GM12801 (cell line): ENCODE results near the gene HOXA3.

Experiments
- CTCF ChIP-seq: IDR thresholded peaks from one replicate; pipeline ENCODE4 v1.5.1; 2011; ENCODE audit warnings: control low read depth; ENCODE audit not compliant: insufficient read length; ENCODE audit errors: extremely low read depth

Gene HOXA3

DNA sequence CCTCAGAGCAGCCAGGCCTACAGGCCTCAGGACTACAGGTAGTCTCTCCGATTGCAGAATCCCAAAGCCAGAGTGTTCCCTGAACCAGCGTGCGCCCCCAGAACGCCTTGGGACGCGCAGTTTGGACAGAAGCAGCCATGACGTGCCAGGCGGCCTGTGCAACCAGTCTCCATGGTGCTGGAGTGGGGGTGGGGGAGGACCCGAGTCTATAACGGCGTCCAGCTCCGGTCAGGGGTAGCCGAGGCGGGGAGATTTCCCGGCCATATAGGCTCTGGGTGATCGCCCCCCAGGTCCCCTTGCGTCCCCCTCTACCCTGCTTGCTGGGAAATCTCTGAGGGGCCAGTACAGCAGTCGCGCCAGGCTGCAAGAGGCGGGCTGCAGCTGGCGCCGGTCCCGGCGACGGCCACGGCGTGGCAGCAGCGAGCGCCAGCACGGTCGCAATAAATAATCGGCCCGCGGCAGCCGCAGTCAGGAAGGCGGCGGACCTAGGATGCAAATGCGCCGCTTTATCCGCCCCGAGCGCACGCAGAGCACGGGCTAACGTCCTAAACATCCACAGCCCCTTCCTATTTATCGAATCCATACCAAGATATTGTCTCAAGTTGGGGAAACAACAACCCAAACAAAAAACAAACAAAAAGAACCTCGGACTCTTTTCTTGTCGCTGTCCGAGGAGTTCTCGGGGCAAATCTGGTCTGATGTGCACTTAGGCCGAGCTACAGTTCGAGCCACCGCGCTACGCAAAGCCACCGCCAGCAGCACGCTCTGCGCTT is 1.6 kb downstream of the HOXA3 start:
- no peak for TF ChIP-seq CTCF

DNA sequence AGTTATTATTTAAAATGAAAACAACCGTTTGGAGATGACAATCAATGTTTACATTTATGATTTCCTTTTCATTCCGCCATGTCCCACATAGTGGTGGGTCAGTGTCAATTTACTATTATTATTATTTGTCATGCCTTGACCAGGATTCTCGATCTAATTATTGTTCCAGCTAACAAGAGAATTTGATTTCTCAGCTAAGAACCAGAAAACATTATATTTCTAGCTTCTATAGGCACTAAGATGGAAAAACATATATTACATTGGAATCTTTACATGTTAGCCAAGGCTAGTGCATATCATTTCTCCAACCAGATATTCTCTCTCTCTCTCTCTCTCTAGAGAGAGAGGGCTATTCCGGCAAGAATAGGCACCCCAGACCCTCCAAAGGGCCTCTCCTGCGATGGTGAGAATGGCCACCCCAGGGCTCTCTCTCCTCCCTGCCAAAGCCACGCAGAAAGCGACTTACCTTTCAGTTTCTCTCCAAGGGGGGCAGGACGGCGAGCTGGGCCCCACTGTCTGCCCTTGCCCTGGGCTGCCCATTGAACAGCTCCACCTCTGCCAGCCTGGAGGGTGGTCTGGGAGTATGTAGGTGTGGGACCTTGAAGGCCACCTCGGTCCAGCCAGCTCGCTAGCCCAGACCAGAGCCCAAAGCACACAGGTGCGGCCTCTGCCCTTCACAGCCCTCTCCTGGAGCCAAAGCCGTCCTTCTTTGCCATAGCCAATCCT is 2.4 kb downstream of the HOXA3 start:
- no peak for TF ChIP-seq CTCF

- TF ChIP-seq CTCF, result no peak
Measured at GRCh38 chr7:27148756-27149641, 3.4 kb downstream of the HOXA3 start.

DNA sequence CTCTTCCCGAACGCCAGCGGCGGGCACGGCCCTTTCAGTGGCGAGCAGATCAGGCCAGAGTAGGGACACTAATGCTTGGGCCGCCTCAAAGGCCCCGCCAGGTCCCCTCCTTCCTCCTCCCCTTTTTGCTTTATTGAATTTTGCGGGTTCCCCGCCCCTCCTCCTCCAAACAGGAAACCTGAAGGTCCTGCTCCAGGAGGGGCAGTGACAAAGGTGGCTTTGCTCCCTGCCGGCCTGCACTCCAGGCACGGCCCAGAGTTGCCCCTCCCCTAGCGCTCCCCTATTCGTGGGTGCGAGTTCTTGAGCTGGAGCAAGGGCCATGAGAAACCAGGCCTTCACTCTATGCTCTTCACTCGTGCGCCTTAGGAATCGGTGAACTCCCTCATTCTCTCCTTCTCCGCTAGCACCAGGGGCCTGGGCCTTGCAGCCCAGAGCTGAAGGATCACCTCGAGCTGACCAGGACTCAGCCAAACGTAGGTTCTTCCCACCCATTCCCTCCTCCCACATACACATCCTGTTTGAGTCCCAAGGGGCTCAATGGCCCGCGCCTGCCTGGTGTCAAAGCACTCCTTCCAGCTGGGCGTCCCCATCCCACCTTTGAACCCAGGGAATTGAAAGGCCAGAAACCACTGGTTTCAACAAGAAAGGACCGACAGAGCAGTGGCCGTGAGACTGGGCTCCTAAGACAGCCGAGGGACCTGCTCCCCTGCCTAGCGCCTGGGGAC is 4.2 kb downstream of the HOXA3 start:
- TF ChIP-seq CTCF, result no peak

GRCh38 chr7:27147199-27148030 is 5.0 kb downstream of the HOXA3 start, which contains the start of gene HOXA6:
Gene HOXA6, minus strand, starts transcription at chr7:27147774. Its CDS starts 25 bp downstream, at chr7:27147749.
- TF ChIP-seq CTCF, result no peak

GRCh38 chr7:27146491-27147198 is 5.7 kb downstream of the HOXA3 start:
- no peak for TF ChIP-seq CTCF
